ENCODE data around the gene ABCB1.

DNA sequence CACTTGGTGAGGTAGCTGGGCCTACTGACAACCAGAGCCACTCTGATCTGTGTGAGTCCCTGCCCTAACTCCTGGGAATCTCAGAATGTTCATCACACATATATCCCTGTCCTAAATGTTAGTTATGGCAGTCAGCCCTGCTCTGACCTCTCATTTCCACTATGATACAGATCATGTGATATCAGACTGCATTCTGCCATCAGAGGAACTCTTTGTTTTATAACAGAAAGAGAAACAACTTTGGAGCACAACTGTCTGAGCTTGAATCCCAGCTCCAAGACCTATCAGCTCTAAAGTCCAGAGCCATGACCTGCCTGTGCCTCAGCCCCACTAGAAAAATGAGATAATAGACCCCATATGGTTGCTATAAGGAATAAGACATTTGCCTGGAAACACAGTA is 70.6 kb downstream of the ABCB1 start:
- TF ChIP-seq CTCF (IDR thresholded peaks at IDR 0.05), result no peak
- TF ChIP-seq EZH2 (IDR thresholded peaks at IDR 0.05), result no peak
